HG03565 (cell line): ENCODE data around the gene RPGR.

Source experiments
- ATAC-seq: cut with Tn5 transposase; IDR thresholded peaks from one replicate; pipeline ENCODE4 v1.9.1; 2021; ENCODE audit warnings: mild to moderate bottlenecking, moderate library complexity; ENCODE audit not compliant: unreplicated experiment

RPGR gene

DNA sequence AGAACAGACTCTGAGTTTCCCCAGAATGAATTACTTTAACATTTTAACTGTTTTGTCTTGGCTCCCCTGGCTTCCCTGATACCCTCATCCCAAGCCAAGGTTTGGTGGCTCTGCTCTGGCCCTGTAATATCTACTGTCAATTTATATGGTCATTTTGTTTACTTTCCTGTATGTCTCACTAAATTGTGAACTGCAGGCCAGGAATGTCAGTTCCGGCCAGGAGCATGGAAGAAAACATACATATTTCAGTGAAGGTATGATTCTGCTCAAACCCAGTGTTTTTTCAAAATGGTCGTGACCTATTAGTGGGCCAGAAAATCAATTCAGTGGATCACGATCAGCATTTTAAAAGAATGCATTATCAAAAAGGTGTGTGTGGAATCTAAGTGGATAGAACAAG is 1.2 kb downstream of the RPGR start:
- no peak for ATAC-seq

GRCh38 chrX:38320819-38321218 is 6.5 kb downstream of the RPGR start:
- no peak for ATAC-seq

- ATAC-seq: no peak
Measured at GRCh38 chrX:38318606-38319005, 8.7 kb downstream of the RPGR start.

GRCh38 chrX:38318196-38318595 is 9.1 kb downstream of the RPGR start:
- ATAC-seq: no peak

DNA sequence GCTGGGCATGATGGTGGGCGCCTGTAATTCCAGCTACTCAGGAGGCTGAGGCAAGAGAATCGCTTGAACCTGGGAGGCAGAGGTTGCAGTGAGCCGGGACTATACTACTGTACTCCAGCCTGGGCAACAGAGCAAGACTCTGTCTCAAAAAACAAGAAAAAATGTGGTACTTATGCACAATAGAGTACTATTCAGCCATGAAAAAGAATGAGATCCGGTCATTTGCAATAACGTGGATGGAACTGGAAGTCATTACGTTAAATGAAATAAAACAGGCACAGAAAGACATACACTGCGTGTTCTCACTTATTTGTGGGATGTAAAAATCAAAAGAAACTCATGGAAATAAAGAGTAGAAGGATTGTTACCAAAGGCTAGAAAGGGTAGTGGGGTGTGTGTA is 12.1 kb downstream of the RPGR start:
- no peak for ATAC-seq

GRCh38 chrX:38313190-38313589 is 14.1 kb downstream of the RPGR start:
- no peak for ATAC-seq

- no peak for ATAC-seq
Measured at GRCh38 chrX:38312436-38312835, 14.9 kb downstream of the RPGR start.

DNA sequence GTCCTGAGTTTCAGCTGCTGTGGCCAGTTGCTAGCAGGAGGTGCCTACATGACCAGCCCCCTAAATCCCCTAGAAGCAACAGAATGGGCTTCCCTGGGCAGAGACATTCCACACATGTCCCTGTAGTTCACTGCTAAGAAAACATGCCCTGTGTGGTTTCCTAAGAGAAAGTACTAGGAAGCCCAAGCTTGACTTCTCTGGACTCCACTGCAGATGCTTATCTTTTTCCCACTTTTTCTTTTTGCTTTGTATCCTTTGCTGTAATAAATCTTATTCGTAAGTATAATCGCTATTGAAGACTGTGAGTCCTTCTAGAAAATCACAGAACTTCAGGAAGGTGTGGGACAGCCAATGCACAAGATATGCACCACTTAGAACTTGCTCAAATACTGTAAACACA is 15.6 kb downstream of the RPGR start:
- no peak for ATAC-seq

DNA sequence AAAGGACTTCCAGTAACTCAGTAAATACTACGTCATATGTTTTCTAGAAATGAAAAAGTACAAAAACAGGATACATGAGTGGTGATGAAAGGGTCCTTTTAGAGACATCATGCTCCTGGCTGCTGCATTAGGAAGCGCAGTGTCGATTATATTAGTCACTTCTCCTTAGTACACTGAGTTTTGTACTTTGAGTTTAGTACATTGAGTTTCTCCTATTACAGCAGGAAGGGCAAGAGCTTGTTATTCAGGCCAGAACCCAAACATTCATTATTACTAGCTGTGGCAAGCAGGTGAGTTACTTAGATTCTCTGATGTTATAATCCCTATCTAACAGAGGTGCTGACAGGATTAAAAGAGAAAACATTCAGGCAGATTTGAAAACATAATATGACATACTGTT is 21.3 kb downstream of the RPGR start:
- ATAC-seq: no peak

DNA sequence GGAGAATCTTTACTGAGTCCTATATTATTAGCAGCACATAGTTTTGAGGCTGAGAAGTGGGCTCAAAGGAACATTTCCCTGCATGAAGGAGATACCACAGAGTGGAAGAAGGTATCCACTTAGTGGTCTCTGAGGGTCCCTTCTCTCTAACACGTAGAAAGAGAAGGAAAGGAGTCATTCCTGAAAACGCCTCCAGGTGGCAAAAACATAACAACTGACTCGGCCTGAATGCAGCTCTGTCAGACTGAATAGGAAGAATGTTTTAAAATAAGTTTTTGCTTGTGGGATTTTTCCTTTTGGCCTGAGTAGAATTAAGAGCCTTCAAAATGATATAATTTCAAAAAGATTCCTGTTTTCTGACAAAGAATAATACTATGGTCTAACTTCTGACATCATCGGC is 23.3 kb downstream of the RPGR start:
- ATAC-seq: no peak

DNA sequence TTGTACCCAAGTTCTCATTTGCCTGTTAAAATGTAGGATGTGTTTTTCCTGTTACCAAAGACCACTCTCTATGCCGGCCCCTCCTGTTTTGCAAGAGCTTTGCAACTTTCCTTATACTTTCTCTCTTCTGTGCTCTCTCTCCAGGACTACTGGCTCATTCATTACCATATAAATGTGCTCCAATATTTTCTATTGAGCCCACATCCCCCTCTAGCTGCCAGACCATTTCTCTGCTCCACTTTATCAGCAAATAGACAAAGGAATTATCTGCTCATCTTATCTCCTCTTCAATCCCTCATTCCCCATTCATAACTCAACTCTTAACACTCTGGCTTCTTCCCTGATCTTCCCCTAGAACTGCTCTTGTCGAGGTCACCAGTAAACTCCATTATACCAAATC is 33.6 kb downstream of the RPGR start:
- ATAC-seq: no peak

- ATAC-seq: no peak
Measured at GRCh38 chrX:38287674-38288073, 39.6 kb downstream of the RPGR start.

- ATAC-seq: no peak
Measured at GRCh38 chrX:38285649-38286048, 41.7 kb downstream of the RPGR start.

DNA sequence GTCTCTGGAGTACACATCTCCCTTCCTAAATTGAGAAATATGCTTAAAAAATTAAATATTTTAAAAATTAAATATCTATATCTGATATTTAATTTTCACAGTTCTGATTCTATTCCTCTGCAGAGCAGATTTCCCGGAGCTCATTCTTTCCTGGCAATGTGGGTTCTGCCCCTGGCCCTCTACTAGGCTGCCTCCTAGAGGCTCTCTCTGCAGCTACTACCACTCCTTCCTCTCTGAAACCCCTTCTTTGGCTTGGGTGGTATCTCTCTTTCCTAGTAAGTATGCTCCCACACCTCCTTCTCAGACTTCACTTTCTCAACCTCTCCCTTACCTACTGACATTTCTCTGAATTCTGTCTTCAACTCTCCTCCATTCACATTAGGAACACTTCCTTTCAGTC is 45.3 kb downstream of the RPGR start:
- ATAC-seq: no peak

DNA sequence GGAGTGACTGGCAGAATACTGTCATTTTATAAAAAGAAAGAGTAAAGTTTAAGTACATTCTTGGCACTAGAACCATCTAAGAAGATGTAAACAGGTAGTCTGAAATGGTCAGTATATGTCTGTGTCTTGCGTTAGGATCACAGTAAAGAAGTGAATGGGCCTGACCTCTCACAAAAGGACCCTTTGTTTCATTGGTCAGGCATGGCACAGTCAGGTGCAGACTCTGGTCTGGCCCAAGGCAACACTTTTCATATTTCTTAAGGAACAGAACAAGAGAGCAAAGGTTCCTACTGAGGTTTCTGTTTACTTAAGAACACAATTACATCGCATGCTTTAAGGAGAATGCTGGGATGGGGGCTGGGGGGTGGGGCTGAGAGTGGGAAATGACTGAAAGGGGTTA is 48.1 kb downstream of the RPGR start:
- no peak for ATAC-seq

GRCh38 chrX:38278682-38279081 is 48.6 kb downstream of the RPGR start:
- ATAC-seq: no peak

- no peak for ATAC-seq
Measured at GRCh38 chrX:38277802-38278201, 49.5 kb downstream of the RPGR start.

DNA sequence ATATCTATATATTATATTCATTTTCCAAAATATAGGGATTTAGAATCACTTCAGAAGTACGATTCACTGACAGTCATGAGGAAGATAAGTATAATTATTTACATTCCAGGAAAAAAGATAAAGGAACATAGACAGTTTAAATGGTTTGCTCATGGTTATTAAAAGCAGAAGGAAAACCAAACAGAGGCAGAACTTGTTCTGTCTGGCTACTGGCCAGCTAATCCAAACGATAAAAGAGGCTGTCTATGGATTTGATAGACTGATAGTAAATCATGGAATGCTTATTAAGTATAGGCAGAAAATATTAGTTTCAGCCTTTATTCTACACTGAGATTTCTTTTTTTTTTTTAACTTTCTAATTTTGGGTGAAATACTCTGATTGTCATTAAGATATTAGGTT is 50.2 kb downstream of the RPGR start:
- no peak for ATAC-seq

DNA sequence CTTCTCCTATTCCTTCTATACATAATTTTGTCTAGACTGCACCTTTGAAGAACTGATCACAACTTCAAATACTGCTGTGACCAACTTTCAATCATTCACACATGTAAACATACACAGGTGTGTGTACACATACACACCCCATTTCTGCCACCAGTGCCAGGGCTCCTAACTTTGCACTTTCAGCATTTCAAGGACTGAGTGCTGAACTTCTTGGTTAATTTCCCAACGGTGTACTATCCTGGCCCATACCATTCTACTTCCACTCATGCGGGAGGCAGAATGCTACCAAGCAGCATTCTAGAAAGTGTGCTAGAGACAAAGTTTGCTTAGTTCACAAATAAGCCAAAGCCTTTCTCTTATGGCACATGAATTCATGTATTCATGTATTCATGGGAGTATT is 51.2 kb downstream of the RPGR start:
- no peak for ATAC-seq

DNA sequence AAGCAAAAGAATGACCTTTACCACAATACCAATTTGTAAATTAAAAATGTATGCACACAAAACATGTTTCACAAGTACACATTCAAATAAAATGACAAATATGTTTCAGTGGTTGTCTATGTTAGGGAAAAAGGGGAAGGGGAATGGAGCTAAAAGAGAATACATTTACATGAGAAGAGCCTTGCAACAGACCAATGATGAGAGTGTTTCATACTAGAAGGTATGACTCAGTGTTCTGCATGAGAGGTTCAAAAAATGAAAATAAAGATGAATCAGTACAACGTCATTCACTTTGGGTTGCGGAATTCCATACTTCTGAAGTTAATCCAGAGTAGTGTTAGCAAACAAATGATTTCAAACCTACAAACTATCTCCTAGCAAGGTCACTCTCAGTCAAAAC is 51.7 kb downstream of the RPGR start:
- peak; percentile 33 for ATAC-seq

GRCh38 chrX:38273453-38273852 is 53.9 kb downstream of the RPGR start:
- ATAC-seq: no peak

DNA sequence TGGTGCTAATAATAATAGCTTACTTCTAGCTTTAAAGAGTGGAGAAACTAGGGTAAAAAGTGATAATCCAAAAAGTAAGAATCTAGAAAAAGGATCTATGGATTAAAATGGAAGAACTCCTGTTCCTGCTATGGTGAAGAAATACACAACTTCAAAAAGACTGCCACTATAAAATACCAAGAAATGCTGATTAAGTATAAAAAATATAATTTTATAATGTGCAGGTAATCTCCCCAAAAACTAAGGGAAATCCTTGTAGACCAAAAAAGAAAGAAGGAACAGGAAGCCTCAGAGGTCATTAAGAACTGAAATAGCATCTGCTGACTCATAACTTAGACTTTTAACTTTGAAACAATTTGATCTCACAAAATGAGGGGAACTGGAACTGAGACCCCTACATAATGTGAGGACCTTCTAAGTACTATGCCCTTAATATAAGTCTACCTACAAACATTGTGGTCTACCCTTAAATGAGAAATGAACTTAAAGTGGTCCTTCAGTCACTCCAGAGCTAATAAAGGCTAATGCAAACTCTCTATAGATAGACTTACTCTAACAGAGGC is 56.1 kb downstream of the RPGR start:
- ATAC-seq: peak; percentile 73

DNA sequence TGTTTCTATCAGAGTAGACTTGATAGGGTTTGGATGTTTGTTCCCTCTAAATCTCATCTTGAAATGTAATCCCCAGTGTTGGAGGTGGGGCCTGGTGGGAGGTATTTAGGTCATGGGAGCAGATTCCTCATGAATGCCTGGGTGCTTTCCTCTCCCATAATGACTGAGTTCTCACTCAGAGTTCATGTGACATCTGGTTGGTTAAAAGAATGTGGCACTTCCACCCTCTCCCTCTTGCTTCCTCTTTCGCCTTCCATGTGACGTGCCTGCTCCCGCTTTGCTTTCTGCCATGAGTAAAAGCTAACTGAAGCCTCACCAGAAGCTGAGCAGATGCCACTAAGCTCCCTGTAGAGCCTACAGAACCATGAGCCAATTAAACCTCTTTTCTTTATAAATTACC is 59.3 kb downstream of the RPGR start:
- ATAC-seq: no peak
